Measurements from ENCODE around the gene PRRG2. TPM values are rescaled to one million over a fixed set of nuclear protein-coding genes. Genes with fewer than 3 reads are reported as not detected.
A peak's percentile ranks its signal among the peaks of the same experiment; 100 is the strongest.

The PRRG2 gene
- total RNA-seq, 2 experiments from 2014 or later: 1.5 TPM

- peaks cover 61% of the 10 kb centered on the region for H3K36me3 Mint-ChIP-seq (ENCODE audit: low read depth)
- ATAC-seq (peak; percentile 3), DNase-seq (peak; percentile 62)
- peak overlapping the region; percentile 91 for H3K27ac Mint-ChIP-seq
- peaks cover 80% of the 10 kb centered on the region for H3K4me1 Mint-ChIP-seq (ENCODE audit: low read depth)
- CTCF ChIA-PET: interaction anchor here (0.7 to 5.9 kb wide), 7 partner anchors 9 to 87 kb away, joined by 3 to 65 read pairs (median 5); partner anchors contain the start of genes NOSIP and PRRG2
- intact Hi-C loops (cut with micrococcal nuclease): no loop called here
- POLR2A ChIA-PET: interaction anchor here (0.7 to 5.4 kb wide), 9 partner anchors 8 to 71 kb away, joined by 3 to 33 read pairs (median 5); partner anchors contain the start of genes NOSIP, PRRG2 and RPL13A
- no peaks in the 10 kb centered on the region for H3K9me3 Mint-ChIP-seq
- H3K4me3 Mint-ChIP-seq: peak overlapping the region; percentile 80
- no peaks in the 10 kb centered on the region for H3K27me3 Mint-ChIP-seq
- TF ChIP-seq, protein P1, sequence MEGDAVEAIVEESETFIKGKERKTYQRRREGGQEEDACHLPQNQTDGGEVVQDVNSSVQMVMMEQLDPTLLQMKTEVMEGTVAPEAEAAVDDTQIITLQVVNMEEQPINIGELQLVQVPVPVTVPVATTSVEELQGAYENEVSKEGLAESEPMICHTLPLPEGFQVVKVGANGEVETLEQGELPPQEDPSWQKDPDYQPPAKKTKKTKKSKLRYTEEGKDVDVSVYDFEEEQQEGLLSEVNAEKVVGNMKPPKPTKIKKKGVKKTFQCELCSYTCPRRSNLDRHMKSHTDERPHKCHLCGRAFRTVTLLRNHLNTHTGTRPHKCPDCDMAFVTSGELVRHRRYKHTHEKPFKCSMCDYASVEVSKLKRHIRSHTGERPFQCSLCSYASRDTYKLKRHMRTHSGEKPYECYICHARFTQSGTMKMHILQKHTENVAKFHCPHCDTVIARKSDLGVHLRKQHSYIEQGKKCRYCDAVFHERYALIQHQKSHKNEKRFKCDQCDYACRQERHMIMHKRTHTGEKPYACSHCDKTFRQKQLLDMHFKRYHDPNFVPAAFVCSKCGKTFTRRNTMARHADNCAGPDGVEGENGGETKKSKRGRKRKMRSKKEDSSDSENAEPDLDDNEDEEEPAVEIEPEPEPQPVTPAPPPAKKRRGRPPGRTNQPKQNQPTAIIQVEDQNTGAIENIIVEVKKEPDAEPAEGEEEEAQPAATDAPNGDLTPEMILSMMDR (IDR thresholded peaks at IDR 0.05): no peak
These were observed 21.2 kb upstream of the PRRG2 start for GRCh38 chr19:49559928-49560327.

GRCh38 chr19:49560358-49560900 is 20.7 kb upstream of the PRRG2 start:
- peak; percentile 8 for ATAC-seq
- intact Hi-C loops (cut with micrococcal nuclease): no loop called here
- H3K36me3 Mint-ChIP-seq (ENCODE audit: low read depth): peaks cover 60% of the 10 kb centered on the region
- peaks cover 79% of the 10 kb centered on the region for H3K4me1 Mint-ChIP-seq (ENCODE audit: low read depth)
- H3K4me3 Mint-ChIP-seq: peak overlapping the region; percentile 80
- ChIA-PET CTCF (interaction anchor here (0.7 to 5.9 kb wide), 9 partner anchors 10 to 111 kb away, joined by 3 to 65 read pairs (median 9); partner anchors contain the start of genes NOSIP and PRRG2), POLR2A (interaction anchor here (0.7 to 5.4 kb wide), 9 partner anchors 9 to 71 kb away, joined by 3 to 33 read pairs (median 5); partner anchors contain the start of genes NOSIP, PRRG2 and RPL13A)
- H3K9me3 Mint-ChIP-seq: no peaks in the 10 kb centered on the region
- peak; percentile 69 for DNase-seq
- TF ChIP-seq, protein P1 (IDR thresholded peaks at IDR 0.05): no peak
- peak overlapping the region; percentile 91 for H3K27ac Mint-ChIP-seq
- H3K27me3 Mint-ChIP-seq: no peaks in the 10 kb centered on the region

GRCh38 chr19:49564616-49565045 is 16.5 kb upstream of the PRRG2 start:
- H3K4me3 Mint-ChIP-seq: no peak overlapping the region
- POLR2A ChIA-PET: interaction anchor here (1.0 to 4.0 kb wide), 7 partner anchors 10 to 67 kb away, joined by 3 to 31 read pairs (median 3); no protein-coding TSS in a partner anchor

DNA sequence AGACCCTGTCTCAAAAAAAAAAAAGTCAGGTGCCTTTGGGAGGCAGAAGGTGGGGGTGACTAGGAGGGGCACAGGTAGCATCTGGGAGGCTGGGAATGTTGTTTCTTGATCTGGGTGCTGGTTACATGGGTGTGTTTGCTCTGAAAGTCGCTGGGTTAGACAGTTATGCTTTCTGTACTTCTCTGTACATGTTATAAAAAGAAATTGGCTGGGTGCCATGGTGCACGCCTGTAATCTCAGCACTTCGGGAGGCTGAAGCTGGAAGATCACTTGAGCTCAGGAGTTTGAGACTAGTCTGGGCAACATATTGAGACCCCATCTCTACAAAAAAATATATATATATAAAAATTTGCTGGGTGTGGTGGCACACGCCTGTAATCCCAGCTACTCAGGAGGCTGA is 15.9 kb upstream of the PRRG2 start:
- no peaks in the 10 kb centered on the region for H3K9me3 Mint-ChIP-seq
- H3K27ac Mint-ChIP-seq: peak overlapping the region; percentile 59
- TF ChIP-seq, protein P1 (IDR thresholded peaks at IDR 0.05): no peak
- H3K36me3 Mint-ChIP-seq (ENCODE audit: low read depth): peaks cover 27% of the 10 kb centered on the region
- CTCF ChIA-PET: interaction anchor here (0.7 to 4.0 kb wide), 6 partner anchors 14 to 62 kb away, joined by 3 to 17 read pairs (median 5); no protein-coding TSS in a partner anchor
- no peaks in the 10 kb centered on the region for H3K27me3 Mint-ChIP-seq
- peaks cover 70% of the 10 kb centered on the region for H3K4me1 Mint-ChIP-seq (ENCODE audit: low read depth)
- intact Hi-C loops (cut with micrococcal nuclease): no loop called here
- POLR2A ChIA-PET: interaction anchor here (0.6 to 4.0 kb wide), 7 partner anchors 11 to 79 kb away, joined by 3 to 31 read pairs (median 3); no protein-coding TSS in a partner anchor
- DNase-seq (no peak), ATAC-seq (no peak)
- H3K4me3 Mint-ChIP-seq: no peak overlapping the region

More at GRCh38 chr19:49564616-49565045, 16.5 kb upstream of the PRRG2 start:
- peak; percentile 72 for DNase-seq
- Mint-ChIP-seq H3K36me3 (ENCODE audit: low read depth) (peaks cover 32% of the 10 kb centered on the region), H3K27ac (peak overlapping the region; percentile 59), H3K4me1 (ENCODE audit: low read depth) (peaks cover 70% of the 10 kb centered on the region), H3K9me3 (no peaks in the 10 kb centered on the region), H3K27me3 (no peaks in the 10 kb centered on the region)
- ATAC-seq: peak; percentile 64
- intact Hi-C loops (cut with micrococcal nuclease): no loop called here
- TF ChIP-seq, protein P1 (IDR thresholded peaks at IDR 0.05): no peak
- CTCF ChIA-PET: interaction anchor here (1.9 to 4.0 kb wide), 3 partner anchors 16 to 58 kb away, joined by 5 to 17 read pairs (median 5); no protein-coding TSS in a partner anchor

- Mint-ChIP-seq H3K27me3 (no peaks in the 10 kb centered on the region), H3K9me3 (no peaks in the 10 kb centered on the region), H3K4me3 (no peak overlapping the region), H3K4me1 (ENCODE audit: low read depth) (peaks cover 68% of the 10 kb centered on the region), H3K27ac (no peak overlapping the region), H3K36me3 (ENCODE audit: low read depth) (peaks cover 20% of the 10 kb centered on the region)
- ATAC-seq: no peak
- DNase-seq: no peak
- intact Hi-C loops (cut with micrococcal nuclease): no loop called here
- TF ChIP-seq, protein P1 (IDR thresholded peaks at IDR 0.05): no peak
- ChIA-PET CTCF (interaction anchor here (0.6 to 4.0 kb wide), 6 partner anchors 20 to 367 kb away, joined by 3 to 17 read pairs (median 4); no protein-coding TSS in a partner anchor), POLR2A (interaction anchor here (0.7 to 4.0 kb wide), 2 partner anchors 12 to 18 kb away, joined by 3 to 31 read pairs; no protein-coding TSS in a partner anchor)
These were observed 14.8 kb upstream of the PRRG2 start for GRCh38 chr19:49566302-49566701.

Measured in activated CD8-positive, alpha-beta T cell treated with anti-CD3 and anti-CD28 coated beads for 36 hours (primary cell).